D341Med (cell line): Measurements from ENCODE around the gene OTOA.
"Not testable (repeated sequence)": the region's sequence is repeated elsewhere in the genome, so short reads cannot be mapped to it uniquely, and the experiment has no call there.

Source experiments
- DNase-seq: peaks from one replicate; pipeline ENCODE4 v3.0.0; 2012; ENCODE audit warnings: low spot score

The OTOA gene

DNA sequence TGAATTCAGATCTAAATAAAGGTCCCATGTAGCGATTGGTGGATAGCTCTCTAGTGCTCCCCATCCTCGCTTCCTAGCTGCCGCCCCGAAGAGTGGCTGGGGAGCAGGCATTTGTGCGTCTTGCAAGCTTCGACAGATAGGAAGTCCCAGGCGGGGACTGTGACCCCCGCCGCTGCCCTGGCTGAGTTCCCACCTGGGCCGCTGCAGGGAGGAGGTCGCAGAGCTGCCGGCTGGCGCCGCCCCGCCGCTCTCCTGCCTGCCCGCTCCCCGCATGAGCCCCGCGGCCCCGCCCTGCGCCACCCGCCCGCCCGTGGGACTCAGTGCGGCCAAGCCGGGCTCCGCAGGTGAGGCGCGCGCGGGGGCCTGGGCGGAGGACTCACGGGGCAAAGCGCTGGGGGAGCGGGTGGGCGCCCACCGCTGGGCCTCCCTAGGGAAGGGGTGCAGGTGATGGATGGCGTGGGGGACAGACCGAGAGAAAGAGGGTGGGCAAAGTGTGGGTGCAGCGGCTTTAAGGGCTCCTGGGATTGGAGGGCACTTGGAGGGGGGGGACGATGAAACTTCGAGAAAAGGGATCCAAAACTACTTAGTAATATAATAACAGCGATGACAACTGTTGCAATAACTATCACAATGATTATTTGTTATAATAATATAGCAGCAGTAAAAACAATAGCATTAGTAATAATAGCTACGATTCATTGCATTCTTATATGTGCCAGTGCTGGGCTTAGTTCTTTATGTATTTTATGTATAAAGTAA lies at the start of gene OTOA:
TSS of gene OTOA (plus strand) at position 80 of the 759 bp plus-strand sequence. CDS start 14,547 bp downstream, outside the sequence.
- DNase-seq, result peak; percentile 42

DNA sequence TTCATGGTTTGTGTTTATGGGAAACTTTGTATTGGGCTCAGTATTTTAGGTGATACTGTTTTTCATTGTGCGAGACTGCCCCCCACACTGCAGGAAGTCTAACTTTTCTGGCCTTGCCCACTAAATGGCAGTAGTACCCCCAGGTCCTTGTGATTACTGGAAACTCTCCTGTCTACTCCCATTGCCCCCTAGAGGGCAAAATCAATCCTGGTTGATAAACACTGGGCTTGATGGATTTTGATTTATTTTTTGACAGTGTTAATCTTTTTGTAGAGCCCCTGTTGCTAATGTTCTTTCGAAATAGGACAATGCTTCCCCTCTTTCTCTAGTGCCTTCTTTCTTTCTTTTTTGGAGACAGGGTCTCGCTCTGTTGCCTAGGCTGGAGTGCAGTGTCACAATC lies 48.9 kb upstream of the OTOA start:
- DNase-seq, result no peak

DNA sequence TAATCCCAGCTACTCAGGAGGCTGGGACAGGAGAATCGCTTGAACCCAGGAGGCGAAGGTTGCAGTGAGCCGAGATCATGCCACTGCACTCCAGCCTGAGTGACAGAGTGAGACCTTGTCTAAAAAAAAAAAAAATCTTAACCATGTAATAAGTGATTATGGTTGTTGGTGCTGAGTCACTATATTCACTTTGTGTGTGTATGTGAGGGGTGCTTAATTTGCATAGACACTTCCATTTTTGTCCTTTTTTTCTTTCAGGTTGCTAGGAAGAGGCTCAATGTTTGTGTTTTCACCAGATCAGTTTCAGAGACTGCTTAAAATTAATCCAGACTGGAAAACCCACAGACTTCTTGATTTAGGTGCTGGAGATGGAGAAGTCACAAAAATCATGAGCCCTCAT lies 46.2 kb upstream of the OTOA start:
- DNase-seq, result no peak

DNA sequence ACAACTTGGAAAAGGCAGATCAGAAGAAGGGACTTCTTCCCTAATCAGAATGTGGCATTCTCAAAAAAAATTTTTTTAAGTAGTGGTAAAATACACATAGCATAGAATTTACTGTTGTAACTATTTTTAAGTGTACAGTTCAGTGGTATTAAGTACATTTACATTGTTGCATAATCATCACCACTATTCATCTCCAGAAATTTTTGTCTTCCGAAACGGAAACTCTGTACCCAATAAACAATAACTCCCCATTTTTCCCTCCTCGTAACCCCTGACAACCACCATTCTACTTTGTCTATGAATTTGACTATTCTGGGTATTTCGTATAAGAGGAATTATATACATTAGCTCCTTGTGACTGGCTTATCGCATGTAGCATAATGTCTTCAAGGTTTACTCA lies 45.5 kb upstream of the OTOA start:
- DNase-seq, result no peak

DNA sequence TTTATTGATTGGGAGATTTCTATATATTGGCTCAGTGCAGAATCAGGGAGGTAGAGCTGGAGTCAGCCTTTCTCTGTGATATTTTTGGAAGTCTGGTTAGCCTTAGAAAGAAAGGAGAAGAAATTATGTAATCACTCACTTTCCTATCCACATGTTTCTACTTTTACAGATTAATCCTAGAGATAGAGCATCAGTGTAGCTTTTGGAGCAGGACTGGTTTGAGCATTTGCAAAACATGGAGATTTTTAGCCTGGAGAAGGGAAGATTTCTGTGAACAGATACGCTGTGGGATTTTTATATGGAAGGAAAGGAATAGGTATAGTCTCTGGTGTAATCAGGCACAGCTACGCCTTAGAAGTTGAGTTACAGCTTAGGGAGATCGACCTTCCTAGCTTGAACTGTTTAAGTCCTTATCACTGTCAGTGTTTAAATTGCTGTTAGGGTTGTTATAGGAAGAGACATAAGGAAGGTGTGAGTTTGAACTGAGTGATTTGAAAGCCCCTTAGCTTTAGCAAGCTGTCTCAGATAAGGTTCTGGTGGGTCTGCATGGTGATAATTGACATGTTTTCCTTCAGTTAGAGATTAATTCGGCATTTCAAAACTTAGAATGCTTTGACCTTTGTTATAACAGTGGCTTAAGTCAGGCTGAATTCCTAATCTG lies 43.9 kb upstream of the OTOA start:
- no peak for DNase-seq

DNA sequence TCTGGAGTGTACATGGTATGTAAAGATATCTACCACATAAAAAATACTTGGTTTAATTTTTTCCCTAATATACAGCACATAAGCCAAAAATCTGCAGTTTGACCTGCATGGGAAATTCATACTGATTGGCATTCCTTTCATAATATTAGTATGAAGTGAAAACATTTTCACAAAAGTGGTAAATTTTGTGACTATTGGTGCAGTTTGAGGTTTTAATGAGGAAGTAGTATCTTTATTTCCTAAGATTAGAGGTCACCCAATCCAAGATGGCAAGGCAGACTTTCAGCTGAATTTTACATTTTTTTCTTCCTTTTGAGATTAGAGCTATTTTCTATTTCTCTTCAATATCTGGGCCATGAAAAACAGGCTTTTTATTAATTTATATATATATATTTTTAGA lies 43.2 kb upstream of the OTOA start:
- no peak for DNase-seq

DNA sequence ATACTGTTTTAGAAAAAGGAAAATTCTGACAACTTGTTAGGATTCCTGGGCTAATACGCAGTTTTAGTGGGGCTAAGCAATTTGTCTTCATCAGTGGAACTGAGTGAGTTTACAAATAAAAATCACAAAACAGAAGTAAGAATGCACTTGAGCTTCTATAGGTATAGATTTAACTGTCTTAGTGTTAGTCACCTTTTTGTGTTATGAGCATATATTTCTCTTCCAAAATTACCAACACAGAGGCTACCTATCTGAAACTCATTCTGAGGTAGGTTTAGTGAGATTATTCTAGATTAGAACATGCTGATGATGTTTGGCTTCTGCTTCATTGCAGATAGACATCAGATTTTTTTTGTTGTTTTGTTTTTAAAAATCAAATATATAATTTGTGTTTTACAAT lies 41.2 kb upstream of the OTOA start:
- DNase-seq, result no peak

DNA sequence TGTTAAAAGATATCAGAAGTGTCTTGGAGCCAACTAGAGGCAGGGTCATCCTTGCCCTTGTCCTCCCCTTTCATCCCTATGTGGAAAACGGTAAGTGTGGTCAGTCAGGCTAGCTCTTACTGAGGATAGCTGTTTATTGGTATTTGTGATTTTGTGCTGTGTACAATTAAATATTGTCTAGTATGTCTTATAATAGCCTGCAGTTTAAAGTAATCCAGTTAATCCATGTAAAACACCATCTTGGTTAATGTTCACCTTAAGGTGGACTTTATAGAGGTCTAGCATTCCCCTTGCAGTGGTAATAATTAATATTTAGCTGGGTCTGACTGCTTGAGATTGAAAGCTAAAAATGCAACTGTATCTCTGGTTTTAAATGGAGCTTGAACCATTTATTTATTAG lies 38.7 kb upstream of the OTOA start:
- DNase-seq, result no peak

DNA sequence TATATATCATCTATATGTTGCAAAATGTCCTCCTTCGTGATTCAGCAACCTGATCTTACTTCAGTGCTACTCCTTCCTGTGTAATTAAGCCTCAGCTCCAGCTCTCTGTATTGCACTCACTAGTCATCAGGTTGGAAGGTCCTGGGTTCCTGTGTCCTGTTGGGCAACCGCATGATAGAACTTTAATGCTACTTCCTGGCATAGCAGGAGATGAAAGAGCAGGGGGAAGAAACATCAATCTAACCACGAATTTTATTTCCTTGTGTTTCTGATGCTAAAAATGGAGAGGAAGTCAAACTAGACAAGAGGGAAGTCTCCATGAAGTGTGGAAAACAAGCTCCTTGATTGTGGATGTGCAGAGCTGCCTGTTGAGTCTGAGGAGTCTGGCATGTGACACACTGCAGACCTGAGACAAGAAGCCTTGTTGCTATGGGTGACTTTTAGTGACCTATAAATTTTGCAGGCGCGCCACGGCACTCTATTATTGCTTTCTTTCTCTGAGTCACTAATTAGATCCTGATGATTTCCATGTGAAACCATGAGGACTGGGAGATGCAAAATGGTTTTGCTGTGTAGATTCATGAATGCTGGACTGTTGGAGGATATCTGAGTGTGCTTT lies 37.0 kb upstream of the OTOA start:
- no peak for DNase-seq

DNA sequence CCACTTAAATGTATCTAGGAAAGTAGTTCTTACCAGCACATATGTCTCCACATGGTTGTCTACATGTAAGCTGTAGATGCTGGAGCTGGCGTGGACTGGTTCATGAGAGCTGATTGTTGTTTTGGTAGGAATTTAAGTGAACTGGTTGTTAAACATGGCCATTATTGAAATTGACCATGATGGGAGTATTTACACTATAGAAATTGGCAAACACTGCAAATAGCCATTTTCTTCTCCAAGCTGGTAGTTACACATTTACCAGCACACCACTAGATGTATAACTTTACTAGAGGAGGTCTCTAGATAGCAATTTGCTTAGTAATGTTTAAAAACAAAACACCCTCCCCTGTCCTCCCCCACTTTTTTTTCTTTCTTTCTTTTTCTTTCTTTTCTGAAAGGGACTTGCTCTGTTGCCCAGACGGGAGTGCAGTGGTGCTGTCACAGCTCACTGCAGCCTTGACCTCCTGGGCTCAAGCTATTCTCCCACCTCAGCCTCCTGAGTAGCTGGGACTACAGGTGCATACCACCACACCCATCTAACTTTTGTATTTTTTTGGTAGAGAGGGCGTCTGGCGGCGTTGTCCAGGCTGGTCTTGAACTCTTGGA lies 35.5 kb upstream of the OTOA start:
- no peak for DNase-seq

DNA sequence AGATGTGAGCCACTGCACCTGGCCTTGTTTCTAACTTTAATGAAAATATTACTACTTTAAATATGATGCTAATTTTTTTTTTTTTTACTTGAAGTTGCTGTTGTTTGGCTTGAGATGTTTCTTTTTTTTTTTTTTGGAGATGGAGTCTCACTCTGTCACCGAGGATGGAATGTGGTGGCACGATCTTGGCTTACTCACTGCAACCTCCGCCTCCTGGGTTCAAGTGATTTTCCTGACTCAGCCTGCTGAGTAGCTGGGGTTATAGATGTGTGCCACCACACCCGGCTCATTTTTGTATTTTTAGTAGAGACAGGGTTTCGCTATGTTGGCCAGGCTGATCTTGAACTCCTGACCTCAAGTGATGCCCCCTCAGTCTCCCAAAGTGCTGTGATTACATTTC lies 35.0 kb upstream of the OTOA start:
- no peak for DNase-seq

DNA sequence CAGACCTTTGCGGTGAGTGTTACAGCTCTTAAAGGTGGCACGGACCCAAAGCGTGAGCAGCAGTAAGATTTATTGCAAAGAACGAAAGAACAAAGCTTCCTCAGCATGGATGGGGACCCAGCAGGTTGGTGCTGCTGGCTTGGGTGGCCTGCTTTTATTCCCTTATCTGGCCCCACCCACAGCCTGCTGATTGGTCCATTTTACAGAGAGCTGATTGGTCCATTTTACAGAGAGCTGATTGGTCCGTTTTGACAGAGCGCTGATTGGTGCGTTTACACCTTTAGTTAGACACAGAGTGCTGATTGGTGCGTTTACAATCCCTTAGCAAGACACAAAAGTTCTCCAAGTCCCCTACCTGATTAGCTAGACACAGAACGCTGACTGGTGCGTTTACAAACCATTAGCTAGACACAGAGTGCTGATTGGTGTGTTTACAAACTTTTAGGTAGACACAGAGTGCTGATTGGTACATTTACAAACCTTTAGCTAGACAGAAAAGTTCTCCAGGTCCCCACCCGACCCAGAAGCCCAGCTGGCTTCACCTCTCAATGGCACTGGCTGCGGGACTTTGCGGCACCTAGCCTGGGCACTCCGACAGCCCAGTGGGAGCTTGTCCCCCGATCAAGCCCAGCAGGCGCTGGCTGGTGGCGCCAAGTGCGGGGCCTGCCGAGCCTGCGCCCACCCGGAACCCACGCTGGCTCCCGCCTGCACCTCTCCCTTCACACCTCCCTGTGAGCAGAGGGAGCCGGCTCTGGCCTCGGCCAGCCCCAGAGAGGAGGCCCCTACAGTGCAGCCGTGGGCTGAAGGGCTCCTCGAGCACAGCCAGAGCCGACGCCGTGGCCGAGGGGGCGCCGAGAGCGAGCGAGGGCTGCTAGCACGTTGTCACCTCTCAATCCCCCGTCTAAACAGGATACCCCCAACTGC lies 33.9 kb upstream of the OTOA start:
- not testable (repeated sequence) for DNase-seq

DNA sequence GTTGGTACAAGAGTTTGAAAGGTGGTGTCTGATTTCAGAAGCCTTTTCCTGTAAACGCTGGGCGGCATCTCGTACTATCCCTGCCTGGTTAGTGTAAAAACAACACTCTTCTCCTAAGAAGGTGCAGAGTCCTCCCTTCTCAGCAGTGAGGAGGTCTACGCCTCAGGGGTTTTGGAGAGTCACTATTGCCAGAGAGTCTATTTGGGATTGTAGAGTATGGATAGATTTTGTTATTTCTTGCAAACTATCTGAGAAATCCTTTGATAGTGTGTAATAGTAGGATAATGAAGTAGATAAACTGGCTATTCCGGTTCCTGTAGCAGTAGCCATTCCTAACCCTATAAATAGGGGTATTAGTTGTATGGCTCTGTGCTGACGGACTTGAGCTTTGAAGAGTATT lies 32.9 kb upstream of the OTOA start:
- DNase-seq, result not testable (repeated sequence)

DNA sequence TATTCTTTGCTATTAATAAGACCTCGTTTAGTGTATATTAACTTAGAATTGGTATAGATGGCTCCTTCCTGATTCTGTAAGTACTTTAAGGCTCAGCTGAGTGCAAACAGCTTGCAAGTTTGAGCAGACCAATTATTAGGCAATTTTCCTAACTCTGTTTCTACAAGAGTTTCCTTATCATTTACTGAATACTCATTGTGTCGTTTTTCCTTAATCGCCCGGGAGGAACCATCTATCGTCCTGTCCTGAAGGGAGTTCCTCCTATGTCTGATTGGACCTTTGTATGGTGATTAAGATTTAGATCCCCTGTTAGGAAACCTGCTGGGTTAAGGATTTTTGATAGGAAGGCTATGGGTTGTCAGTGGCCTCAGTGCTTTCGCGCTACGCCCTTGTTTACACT lies 32.4 kb upstream of the OTOA start:
- DNase-seq, result not testable (repeated sequence)

DNA sequence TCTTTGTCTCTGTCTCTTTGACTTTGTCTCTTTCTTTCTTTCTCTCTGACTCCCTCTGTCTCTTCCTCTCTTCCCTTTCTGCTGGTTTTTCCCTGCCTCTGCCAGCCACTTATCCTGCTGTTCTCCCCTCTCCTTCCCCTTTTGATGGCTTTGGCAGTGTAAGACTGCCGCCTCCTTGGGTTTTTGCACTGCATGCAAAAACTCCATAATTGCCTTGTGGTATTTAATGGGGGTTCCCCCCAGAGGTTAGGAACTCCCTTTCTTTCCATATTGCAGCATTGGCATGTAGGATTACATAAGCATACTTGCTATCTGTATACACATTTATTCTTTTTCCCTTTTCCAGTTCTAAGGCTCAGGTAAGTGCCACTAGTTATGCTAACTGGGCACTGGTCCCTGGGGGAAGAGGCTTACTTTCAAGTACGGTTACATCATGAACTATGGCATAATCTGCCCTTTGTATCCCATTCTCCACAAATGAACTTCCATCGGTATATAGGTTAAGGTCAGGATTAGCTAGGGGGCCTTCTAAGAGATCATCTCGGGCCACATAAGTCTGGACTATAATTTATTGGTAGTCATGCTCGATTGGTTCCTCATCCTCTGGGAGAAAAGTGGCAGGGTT lies 31.7 kb upstream of the OTOA start:
- DNase-seq, result not testable (repeated sequence)

DNA sequence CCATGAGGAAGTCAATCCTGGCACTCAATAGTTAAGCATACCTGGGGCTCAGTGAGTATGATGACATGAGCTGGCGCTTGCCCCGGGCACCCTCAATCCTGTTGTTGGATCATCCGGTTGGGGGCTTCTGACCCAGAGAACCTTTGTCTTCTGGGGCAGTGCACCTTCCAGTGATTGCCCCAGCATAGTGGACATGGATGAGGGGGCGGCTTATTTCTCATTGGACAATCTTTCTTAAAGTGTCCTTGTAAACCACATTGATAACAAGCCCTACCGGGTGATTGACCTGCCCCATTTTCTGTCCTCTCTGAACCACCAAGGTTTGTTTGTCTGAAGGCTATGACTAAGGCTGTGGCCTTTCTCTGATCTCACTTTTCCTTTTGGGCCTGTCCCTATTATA lies 29.6 kb upstream of the OTOA start:
- DNase-seq, result no peak

DNA sequence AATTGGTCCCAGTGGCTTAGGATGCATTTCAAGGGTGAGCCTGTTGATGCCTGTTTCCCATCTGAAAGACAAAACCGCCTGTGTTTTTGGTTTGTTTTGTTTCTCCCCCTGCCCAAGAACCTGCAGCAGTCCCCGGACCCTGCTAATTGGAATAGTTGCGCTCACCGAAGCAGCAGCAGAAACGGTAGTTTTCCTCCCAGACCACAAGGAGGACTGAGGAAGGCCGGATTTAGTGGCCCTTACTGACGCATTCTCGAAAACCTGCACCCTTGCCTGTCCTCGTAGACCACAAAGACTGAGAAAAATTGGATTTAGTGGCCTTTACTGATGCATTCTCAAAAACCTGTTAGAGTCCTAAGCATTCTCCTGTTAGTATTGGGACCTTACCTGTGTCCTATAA lies 28.1 kb upstream of the OTOA start:
- DNase-seq, result not testable (repeated sequence)

DNA sequence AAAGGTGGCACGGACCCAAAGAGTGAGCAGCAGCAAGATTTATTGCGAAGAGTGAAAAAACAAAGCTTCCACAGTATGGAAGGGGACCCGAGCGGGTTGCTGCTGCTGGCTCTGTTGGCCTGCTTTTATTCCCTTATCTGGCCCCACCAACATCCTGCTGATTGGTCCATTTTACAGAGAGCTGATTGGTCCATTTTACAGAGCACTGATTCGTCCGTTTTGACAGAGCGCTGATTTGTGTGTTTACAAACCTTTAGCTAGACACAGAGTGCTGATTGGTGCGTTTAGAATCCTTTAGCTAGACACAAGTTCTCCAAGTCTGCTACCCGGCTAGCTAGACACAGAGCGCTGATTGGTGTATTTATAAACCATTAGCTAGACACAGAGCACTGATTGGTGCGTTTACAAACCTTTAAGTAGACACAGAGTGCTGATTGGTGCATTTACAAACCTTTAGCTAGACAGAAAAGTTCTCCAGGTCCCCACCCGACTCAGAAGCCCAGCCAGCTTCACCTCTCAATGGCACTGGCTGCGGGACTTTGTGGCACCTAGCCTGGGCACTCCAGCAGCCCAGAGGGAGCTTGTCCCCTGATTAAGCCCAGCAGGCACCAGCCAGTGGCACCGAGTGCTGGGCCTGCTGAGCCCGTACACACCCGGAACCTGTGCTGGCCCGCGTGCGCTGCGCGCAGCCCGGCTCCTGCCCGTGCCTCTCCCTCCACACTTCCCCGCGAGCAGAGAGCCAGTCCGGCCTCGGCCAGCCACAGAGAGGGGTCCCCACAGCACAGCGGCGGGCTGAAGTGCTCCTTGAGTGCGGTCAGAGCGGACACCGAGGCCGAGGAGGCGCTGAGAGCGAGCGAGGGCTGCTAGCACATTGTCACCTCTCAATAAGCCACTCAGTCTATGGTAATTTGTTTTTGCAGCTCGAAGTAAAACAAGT lies 26.5 kb upstream of the OTOA start:
- DNase-seq, result no peak

DNA sequence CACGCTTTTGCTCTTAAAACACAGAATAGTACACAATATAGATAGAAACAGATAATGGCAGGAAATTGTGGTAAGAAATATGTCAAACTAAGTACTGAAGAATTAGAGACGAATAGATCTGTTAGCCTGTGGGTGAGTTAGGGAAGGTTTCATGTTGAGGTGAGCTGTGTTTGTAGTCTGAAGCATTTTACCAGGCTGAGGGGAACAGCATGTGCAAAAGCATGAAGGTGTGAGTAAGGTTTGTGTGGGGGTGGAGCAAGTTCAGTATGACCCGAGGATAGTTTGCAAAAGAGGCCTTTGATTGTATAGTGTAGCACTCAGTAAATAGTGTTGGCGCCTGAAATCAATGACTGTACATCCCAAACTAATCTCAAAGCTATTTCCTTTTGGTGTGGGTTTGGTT lies 25.2 kb upstream of the OTOA start:
- no peak for DNase-seq

DNA sequence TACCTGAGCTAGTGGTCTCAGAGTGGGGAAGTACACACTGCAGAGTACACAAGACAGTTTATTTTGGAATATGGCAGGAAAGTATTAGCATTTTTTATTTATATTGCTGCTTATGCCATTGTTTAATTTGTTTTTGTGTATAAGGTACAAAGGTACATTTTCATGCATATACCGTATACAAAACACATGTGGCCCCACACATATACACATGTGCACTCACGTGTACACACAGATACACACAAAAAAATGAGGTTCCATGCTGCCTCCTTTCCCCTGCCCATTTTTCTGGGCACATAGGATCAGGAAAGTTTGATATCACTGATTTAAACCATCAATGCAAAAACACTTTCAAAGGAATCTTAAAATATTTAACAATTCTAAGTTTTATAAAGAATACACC lies 24.3 kb upstream of the OTOA start:
- DNase-seq, result no peak
